Rectal smooth muscle tissue (tissue), 1 donor: Measurements from ENCODE around the gene ERAP2.

ENCODE experiments used
- H3K27ac ChIP-seq: one replicate; pipeline ENCODE4 v1.7.0; 2013; ENCODE audit warnings: low read depth, low read length, inconsistent platforms
- H3K27me3 ChIP-seq: one replicate; pipeline ENCODE4 v1.7.0; 2013; ENCODE audit warnings: low read length; ENCODE audit not compliant: control insufficient read depth, insufficient read depth
- H3K36me3 ChIP-seq: one replicate; pipeline ENCODE4 v1.7.0; 2013; ENCODE audit warnings: low read length; ENCODE audit not compliant: control insufficient read depth, insufficient read depth
- H3K4me1 ChIP-seq: one replicate; pipeline ENCODE4 v1.7.0; 2013; ENCODE audit warnings: low read length; ENCODE audit not compliant: control insufficient read depth, insufficient read depth
- H3K4me3 ChIP-seq: one replicate; pipeline ENCODE4 v1.7.0; 2013; ENCODE audit warnings: low read length
- H3K9ac ChIP-seq: one replicate; pipeline ENCODE4 v1.7.0; 2013; ENCODE audit warnings: low read length

Gene ERAP2

DNA sequence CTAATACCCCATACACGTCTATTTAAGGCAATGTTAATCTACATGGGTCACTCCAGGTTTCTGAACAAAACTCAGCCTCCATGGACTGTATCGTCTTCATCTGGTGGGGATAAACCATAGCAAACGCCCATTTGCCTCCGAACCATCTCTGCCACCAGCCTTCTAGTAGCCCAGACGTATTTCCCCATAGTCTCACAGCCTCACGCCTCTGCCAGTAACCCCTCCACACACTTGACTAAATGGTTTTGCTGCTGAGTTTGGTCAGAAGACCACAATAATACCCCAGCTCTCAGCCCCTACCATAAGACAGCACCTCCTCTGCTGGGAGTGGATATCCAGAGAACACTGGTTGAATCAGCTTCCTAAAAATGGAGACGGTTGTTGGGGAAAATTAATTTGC lies 8.7 kb downstream of the ERAP2 start:
- no peak overlapping the region for H3K9ac ChIP-seq
- H3K27ac ChIP-seq: no peak overlapping the region

GRCh38 chr5:96885518-96886338 lies 9.4 kb downstream of the ERAP2 start:
- H3K4me1 ChIP-seq: no peaks in the 10 kb centered on the region
- H3K36me3 ChIP-seq: peaks cover 6% of the 10 kb centered on the region
- H3K27me3 ChIP-seq: no peaks in the 10 kb centered on the region
- H3K4me3 ChIP-seq: no peak overlapping the region
- H3K27ac ChIP-seq: no peak overlapping the region
- no peak overlapping the region for H3K9ac ChIP-seq

More for the DNA sequence above, 8.7 kb downstream of the ERAP2 start:
- Histone ChIP-seq H3K4me3 (no peak overlapping the region), H3K36me3 (peaks cover 6% of the 10 kb centered on the region), H3K27me3 (no peaks in the 10 kb centered on the region), H3K4me1 (no peaks in the 10 kb centered on the region)

DNA sequence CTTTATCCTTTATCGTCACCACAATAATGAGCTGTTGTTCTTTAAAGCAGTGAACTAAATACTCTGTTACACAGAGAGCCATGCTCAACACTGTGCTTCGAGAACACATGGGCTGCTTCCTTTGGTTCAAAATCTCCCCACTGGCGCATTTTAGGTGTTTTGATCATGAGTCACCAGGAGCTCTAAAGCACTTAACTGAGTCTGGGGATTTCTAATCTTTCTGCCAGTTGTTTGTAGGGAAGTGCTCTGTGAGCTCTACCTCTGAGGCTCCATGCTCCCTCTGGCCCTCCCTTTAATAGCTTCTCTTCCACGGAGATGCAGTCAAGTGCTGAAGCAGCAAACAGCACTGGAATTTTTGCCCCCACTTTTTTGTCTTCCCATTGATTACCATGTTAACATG lies 17.0 kb downstream of the ERAP2 start:
- peaks cover 4% of the 10 kb centered on the region for H3K36me3 ChIP-seq
- H3K4me3 ChIP-seq: no peak overlapping the region
- no peak overlapping the region for H3K9ac ChIP-seq
- H3K27me3 ChIP-seq: no peaks in the 10 kb centered on the region
- no peak overlapping the region for H3K27ac ChIP-seq
- no peaks in the 10 kb centered on the region for H3K4me1 ChIP-seq

DNA sequence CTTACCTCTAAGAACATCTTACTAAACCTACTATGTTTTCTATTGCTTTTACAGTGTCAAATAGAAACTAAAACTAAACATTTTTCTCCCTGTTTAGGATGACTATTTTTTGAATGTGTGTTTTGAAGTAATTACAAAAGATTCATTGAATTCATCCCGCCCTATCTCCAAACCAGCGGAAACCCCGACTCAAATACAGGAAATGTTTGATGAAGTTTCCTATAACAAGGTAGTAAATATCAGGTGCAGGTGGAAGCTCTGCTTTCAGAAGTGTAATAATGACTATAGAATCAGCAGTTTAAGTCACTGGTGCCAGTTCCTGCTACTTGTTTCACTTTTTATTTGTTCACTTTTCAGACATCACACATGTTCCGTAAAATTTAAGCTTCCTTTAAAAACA lies 20.0 kb downstream of the ERAP2 start:
- no peak overlapping the region for H3K27ac ChIP-seq
- peaks cover 6% of the 10 kb centered on the region for H3K36me3 ChIP-seq
- no peak overlapping the region for H3K9ac ChIP-seq
- no peak overlapping the region for H3K4me3 ChIP-seq
- no peaks in the 10 kb centered on the region for H3K4me1 ChIP-seq
- H3K27me3 ChIP-seq: no peaks in the 10 kb centered on the region

- Histone ChIP-seq H3K9ac (no peak overlapping the region), H3K4me3 (no peak overlapping the region), H3K27me3 (no peaks in the 10 kb centered on the region), H3K36me3 (peaks cover 7% of the 10 kb centered on the region), H3K4me1 (no peaks in the 10 kb centered on the region), H3K27ac (no peak overlapping the region)
Observed at GRCh38 chr5:96896806-96897205, 20.5 kb downstream of the ERAP2 start.

DNA sequence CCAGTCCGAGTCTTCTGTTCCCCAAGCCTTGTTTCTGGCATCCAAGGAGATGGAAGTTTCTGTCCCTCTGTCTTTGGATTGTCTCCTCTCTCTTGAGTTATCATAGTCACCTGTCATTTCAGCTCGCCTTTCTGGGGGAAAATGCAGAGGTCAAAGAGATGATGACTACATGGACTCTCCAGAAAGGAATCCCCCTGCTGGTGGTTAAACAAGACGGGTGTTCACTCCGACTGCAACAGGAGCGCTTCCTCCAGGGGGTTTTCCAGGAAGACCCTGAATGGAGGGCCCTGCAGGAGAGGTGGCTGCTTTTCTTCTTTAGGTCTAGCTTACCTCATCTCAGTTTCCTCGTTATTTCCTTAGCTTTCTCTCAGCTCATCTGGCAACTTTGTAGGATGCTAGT lies 25.1 kb downstream of the ERAP2 start:
- Histone ChIP-seq H3K9ac (no peak overlapping the region), H3K4me3 (no peak overlapping the region), H3K27me3 (no peaks in the 10 kb centered on the region), H3K27ac (no peak overlapping the region), H3K4me1 (no peaks in the 10 kb centered on the region), H3K36me3 (peaks cover 2% of the 10 kb centered on the region)

DNA sequence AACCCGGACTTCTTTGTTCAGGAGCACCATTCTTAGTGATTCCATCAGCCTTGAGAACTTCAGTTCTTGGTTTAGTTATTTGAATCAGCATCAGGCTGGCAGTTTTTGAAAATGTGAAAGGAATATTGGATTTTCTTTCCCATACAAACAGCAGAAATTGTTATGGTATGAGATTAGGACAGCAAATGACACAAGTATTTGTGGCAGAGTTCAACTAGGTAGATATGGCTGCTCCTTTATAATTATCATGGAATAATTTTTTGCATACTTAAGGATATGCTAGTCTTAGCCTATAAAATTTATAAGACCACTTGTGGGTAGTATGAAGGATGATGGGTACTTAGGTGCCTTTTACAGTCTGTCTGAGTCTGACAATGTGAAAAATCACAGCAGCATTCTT lies 25.5 kb downstream of the ERAP2 start:
- no peaks in the 10 kb centered on the region for H3K27me3 ChIP-seq
- H3K27ac ChIP-seq: no peak overlapping the region
- H3K4me1 ChIP-seq: no peaks in the 10 kb centered on the region
- H3K36me3 ChIP-seq: peaks cover 2% of the 10 kb centered on the region
- no peak overlapping the region for H3K4me3 ChIP-seq
- H3K9ac ChIP-seq: no peak overlapping the region

- no peak overlapping the region for H3K27ac ChIP-seq
- no peak overlapping the region for H3K4me3 ChIP-seq
- H3K4me1 ChIP-seq: no peaks in the 10 kb centered on the region
- H3K9ac ChIP-seq: no peak overlapping the region
- peaks cover 2% of the 10 kb centered on the region for H3K36me3 ChIP-seq
- no peaks in the 10 kb centered on the region for H3K27me3 ChIP-seq
Observed at GRCh38 chr5:96902876-96903275, 26.6 kb downstream of the ERAP2 start.

DNA sequence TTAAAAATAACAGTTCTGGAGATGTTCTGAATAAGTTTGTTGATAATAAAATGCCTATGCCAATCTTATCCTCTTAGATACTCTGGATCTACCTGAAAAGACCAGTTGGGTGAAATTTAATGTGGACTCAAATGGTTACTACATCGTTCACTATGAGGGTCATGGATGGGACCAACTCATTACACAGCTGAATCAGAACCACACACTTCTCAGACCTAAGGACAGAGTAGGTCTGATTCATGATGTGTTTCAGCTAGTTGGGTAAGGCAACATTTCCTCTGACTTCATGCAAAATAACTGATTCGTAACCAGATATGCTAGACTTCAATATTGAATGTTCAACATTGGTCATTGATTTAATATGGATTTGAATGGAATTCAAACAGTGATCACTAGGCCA lies 27.0 kb downstream of the ERAP2 start:
- H3K9ac ChIP-seq: no peak overlapping the region
- H3K36me3 ChIP-seq: peaks cover 2% of the 10 kb centered on the region
- H3K27me3 ChIP-seq: no peaks in the 10 kb centered on the region
- no peak overlapping the region for H3K27ac ChIP-seq
- H3K4me3 ChIP-seq: no peak overlapping the region
- H3K4me1 ChIP-seq: no peaks in the 10 kb centered on the region

DNA sequence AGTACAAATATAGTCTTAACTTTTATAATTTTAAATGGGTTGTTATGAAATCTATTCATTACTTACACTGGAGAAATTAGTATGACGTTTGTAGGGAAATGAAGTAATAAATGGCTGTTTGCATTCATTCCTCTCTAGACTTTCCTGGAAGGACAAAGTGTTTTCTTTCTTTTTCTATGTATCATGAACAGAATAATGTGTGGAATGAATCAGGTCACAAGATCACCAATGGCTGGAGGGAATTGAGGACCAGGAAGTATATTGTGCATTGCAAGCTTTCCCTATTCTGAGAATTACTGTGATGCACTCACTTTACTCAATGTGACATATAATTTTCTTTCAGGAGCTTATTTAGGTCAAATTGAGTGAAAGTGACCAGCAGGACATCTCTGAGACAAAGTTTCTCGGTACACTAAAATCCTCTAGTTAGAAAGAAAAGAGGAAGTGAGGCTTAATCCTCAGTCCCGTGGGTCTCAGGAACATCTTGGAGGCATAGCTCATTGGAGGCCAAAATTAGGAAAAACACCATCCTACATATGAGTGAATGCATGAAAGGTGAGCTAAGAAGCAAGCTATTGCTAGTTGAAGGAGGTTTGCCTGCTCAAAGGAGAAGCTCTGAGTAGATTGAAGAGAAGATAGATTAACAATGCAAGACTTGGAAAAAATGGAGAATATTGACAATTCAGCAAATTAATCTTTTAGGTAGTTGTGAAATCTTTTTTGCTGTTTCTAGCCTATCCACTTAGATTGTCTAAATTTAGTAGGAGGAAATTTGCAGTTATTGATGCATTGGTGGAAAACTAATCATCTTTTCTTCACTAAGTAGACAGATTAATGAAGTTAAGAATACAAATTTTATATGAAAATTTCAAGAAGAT lies 28.0 kb downstream of the ERAP2 start:
- Histone ChIP-seq H3K4me3 (no peak overlapping the region), H3K36me3 (peaks cover 7% of the 10 kb centered on the region), H3K27ac (no peak overlapping the region)

GRCh38 chr5:96905864-96906263 lies 29.6 kb downstream of the ERAP2 start:
- H3K36me3 ChIP-seq: peaks cover 7% of the 10 kb centered on the region
- H3K4me1 ChIP-seq: no peaks in the 10 kb centered on the region
- no peak overlapping the region for H3K27ac ChIP-seq
- no peak overlapping the region for H3K9ac ChIP-seq
- H3K27me3 ChIP-seq: no peaks in the 10 kb centered on the region
- H3K4me3 ChIP-seq: no peak overlapping the region

More for the DNA sequence above, 28.0 kb downstream of the ERAP2 start:
- Histone ChIP-seq H3K27me3 (no peaks in the 10 kb centered on the region), H3K9ac (no peak overlapping the region), H3K4me1 (no peaks in the 10 kb centered on the region)

GRCh38 chr5:96909003-96909402 lies 32.7 kb downstream of the ERAP2 start:
- Histone ChIP-seq H3K4me3 (no peak overlapping the region), H3K36me3 (peaks cover 4% of the 10 kb centered on the region), H3K27me3 (no peaks in the 10 kb centered on the region), H3K27ac (no peak overlapping the region), H3K9ac (no peak overlapping the region), H3K4me1 (no peaks in the 10 kb centered on the region)
